Activated T-cell treated with anti-CD3 and anti-CD28 coated beads, Interleukin-2, amount 50 U/mL, for 4 hours (primary cell): ENCODE data around the gene ARHGAP32. TPM values are rescaled to one million over a fixed set of nuclear protein-coding genes. Genes with fewer than 3 reads are reported as not detected.

ENCODE experiments used
- ATAC-seq, 2 donors: fragments of 200-7000 bp; cut with Tn5 transposase; one replicate each; pipeline ENCODE4 v1.10.0; 2021
- DNase-seq: peaks from one replicate; pipeline ENCODE4 v3.0.0-alpha.2; 2020
- H3K27me3 Mint-ChIP-seq: one replicate; pipeline ENCODE4 v1.8.0; 2021; ENCODE audit warnings: low read depth, mixed read lengths
- H3K36me3 Mint-ChIP-seq: one replicate; pipeline ENCODE4 v1.8.0; 2022; ENCODE audit warnings: mixed read lengths; ENCODE audit not compliant: insufficient read depth
- H3K4me1 Mint-ChIP-seq: one replicate; pipeline ENCODE4 v1.8.0; 2021; ENCODE audit warnings: low read depth, mixed read lengths
- H3K4me3 Mint-ChIP-seq: one replicate; pipeline ENCODE4 v1.8.0; 2021; ENCODE audit warnings: mild to moderate bottlenecking, moderate library complexity, mixed read lengths
- H3K9me3 Mint-ChIP-seq: one replicate; pipeline ENCODE4 v1.8.0; 2021; ENCODE audit warnings: mixed read lengths
- total RNA-seq, 3 donors: library from RNA; stranded (reverse); gene quantifications; one replicate each; pipeline ENCODE4 v1.2.1, GENCODE V29; 2021

Gene ARHGAP32
- total RNA-seq, 3 donors from 2014 or later, result 2.2 to 4.2 (median 3.2) TPM

GRCh38 chr11:128941110-128941509 is 251.0 kb downstream of the ARHGAP32 start:
- no peaks in the 10 kb centered on the region for H3K9me3 Mint-ChIP-seq
- H3K36me3 Mint-ChIP-seq, result no peaks in the 10 kb centered on the region
- no peak for DNase-seq
- peaks cover 6% of the 10 kb centered on the region for H3K27me3 Mint-ChIP-seq
- no peak for ATAC-seq
- H3K4me3 Mint-ChIP-seq, result no peak overlapping the region
- H3K4me1 Mint-ChIP-seq, result no peaks in the 10 kb centered on the region

GRCh38 chr11:128940603-128941002 is 251.5 kb downstream of the ARHGAP32 start:
- no peak for ATAC-seq
- no peaks in the 10 kb centered on the region for H3K4me1 Mint-ChIP-seq

GRCh38 chr11:128940156-128940555 is 252.0 kb downstream of the ARHGAP32 start:
- ATAC-seq, result no peak
- H3K36me3 Mint-ChIP-seq, result no peaks in the 10 kb centered on the region
- no peak overlapping the region for H3K4me3 Mint-ChIP-seq
- H3K27me3 Mint-ChIP-seq, result peaks cover 3% of the 10 kb centered on the region
- no peaks in the 10 kb centered on the region for H3K9me3 Mint-ChIP-seq
- no peak for DNase-seq
- no peaks in the 10 kb centered on the region for H3K4me1 Mint-ChIP-seq

More at GRCh38 chr11:128940603-128941002, 251.5 kb downstream of the ARHGAP32 start:
- H3K36me3 Mint-ChIP-seq, result no peaks in the 10 kb centered on the region
- DNase-seq, result no peak
- H3K4me3 Mint-ChIP-seq, result no peak overlapping the region
- peaks cover 6% of the 10 kb centered on the region for H3K27me3 Mint-ChIP-seq
- no peaks in the 10 kb centered on the region for H3K9me3 Mint-ChIP-seq

GRCh38 chr11:128939591-128939990 is 252.5 kb downstream of the ARHGAP32 start:
- H3K36me3 Mint-ChIP-seq, result no peaks in the 10 kb centered on the region
- no peaks in the 10 kb centered on the region for H3K27me3 Mint-ChIP-seq
- ATAC-seq (no peak), DNase-seq (no peak)
- H3K9me3 Mint-ChIP-seq, result no peaks in the 10 kb centered on the region
- no peak overlapping the region for H3K4me3 Mint-ChIP-seq
- no peaks in the 10 kb centered on the region for H3K4me1 Mint-ChIP-seq

- no peaks in the 10 kb centered on the region for H3K4me1 Mint-ChIP-seq
- no peak for ATAC-seq
- no peaks in the 10 kb centered on the region for H3K36me3 Mint-ChIP-seq
- no peak overlapping the region for H3K4me3 Mint-ChIP-seq
- DNase-seq, result no peak
- H3K27me3 Mint-ChIP-seq, result no peaks in the 10 kb centered on the region
- H3K9me3 Mint-ChIP-seq, result no peaks in the 10 kb centered on the region
Observed at GRCh38 chr11:128938156-128938885, 253.8 kb downstream of the ARHGAP32 start.

GRCh38 chr11:128937480-128937879 is 254.6 kb downstream of the ARHGAP32 start:
- H3K36me3 Mint-ChIP-seq, result no peaks in the 10 kb centered on the region
- H3K9me3 Mint-ChIP-seq, result no peaks in the 10 kb centered on the region
- H3K4me3 Mint-ChIP-seq, result no peak overlapping the region
- DNase-seq (no peak), ATAC-seq (no peak)
- H3K4me1 Mint-ChIP-seq, result no peaks in the 10 kb centered on the region
- H3K27me3 Mint-ChIP-seq, result no peaks in the 10 kb centered on the region

GRCh38 chr11:128936606-128937251 is 255.4 kb downstream of the ARHGAP32 start:
- Mint-ChIP-seq H3K36me3 (no peaks in the 10 kb centered on the region), H3K4me3 (no peak overlapping the region), H3K9me3 (no peaks in the 10 kb centered on the region), H3K4me1 (no peaks in the 10 kb centered on the region), H3K27me3 (no peaks in the 10 kb centered on the region)
- no peak for DNase-seq
- no peak for ATAC-seq

GRCh38 chr11:128934926-128935325 is 257.2 kb downstream of the ARHGAP32 start:
- Mint-ChIP-seq H3K27me3 (peaks cover 3% of the 10 kb centered on the region), H3K36me3 (no peaks in the 10 kb centered on the region)

GRCh38 chr11:128934351-128934750 is 257.8 kb downstream of the ARHGAP32 start:
- no peaks in the 10 kb centered on the region for H3K9me3 Mint-ChIP-seq

More at GRCh38 chr11:128934926-128935325, 257.2 kb downstream of the ARHGAP32 start:
- no peaks in the 10 kb centered on the region for H3K9me3 Mint-ChIP-seq
- ATAC-seq (no peak), DNase-seq (no peak)
- no peaks in the 10 kb centered on the region for H3K4me1 Mint-ChIP-seq
- H3K4me3 Mint-ChIP-seq, result no peak overlapping the region

GRCh38 chr11:128933481-128934178 is 258.5 kb downstream of the ARHGAP32 start:
- ATAC-seq, result no peak
- Mint-ChIP-seq H3K9me3 (no peaks in the 10 kb centered on the region), H3K4me3 (no peak overlapping the region), H3K27me3 (peaks cover 6% of the 10 kb centered on the region), H3K4me1 (peaks cover 6% of the 10 kb centered on the region), H3K36me3 (no peaks in the 10 kb centered on the region)
- no peak for DNase-seq

More at GRCh38 chr11:128934351-128934750, 257.8 kb downstream of the ARHGAP32 start:
- Mint-ChIP-seq H3K36me3 (no peaks in the 10 kb centered on the region), H3K4me3 (no peak overlapping the region), H3K4me1 (peaks cover 3% of the 10 kb centered on the region), H3K27me3 (peaks cover 6% of the 10 kb centered on the region)
- DNase-seq (no peak), ATAC-seq (no peak)

GRCh38 chr11:128931668-128932067 is 260.5 kb downstream of the ARHGAP32 start:
- Mint-ChIP-seq H3K9me3 (no peaks in the 10 kb centered on the region), H3K36me3 (no peaks in the 10 kb centered on the region), H3K4me3 (no peak overlapping the region), H3K27me3 (peaks cover 8% of the 10 kb centered on the region), H3K4me1 (peaks cover 12% of the 10 kb centered on the region)
- ATAC-seq, result no peak
- no peak for DNase-seq

GRCh38 chr11:128931066-128931465 is 261.1 kb downstream of the ARHGAP32 start:
- H3K4me1 Mint-ChIP-seq, result peaks cover 12% of the 10 kb centered on the region
- ATAC-seq (no peak), DNase-seq (no peak)
- H3K36me3 Mint-ChIP-seq, result no peaks in the 10 kb centered on the region
- H3K27me3 Mint-ChIP-seq, result peaks cover 8% of the 10 kb centered on the region
- H3K4me3 Mint-ChIP-seq, result no peak overlapping the region
- no peaks in the 10 kb centered on the region for H3K9me3 Mint-ChIP-seq

GRCh38 chr11:128929991-128930390 is 262.1 kb downstream of the ARHGAP32 start:
- Mint-ChIP-seq H3K4me3 (no peak overlapping the region), H3K36me3 (no peaks in the 10 kb centered on the region), H3K27me3 (peaks cover 8% of the 10 kb centered on the region), H3K9me3 (no peaks in the 10 kb centered on the region), H3K4me1 (peaks cover 12% of the 10 kb centered on the region)
- no peak for DNase-seq
- ATAC-seq, result no peak

GRCh38 chr11:128929468-128929867 is 262.7 kb downstream of the ARHGAP32 start:
- ATAC-seq, result peak in 1 of 2 donors; percentile 27
- peaks cover 12% of the 10 kb centered on the region for H3K4me1 Mint-ChIP-seq
- no peak for DNase-seq
- H3K9me3 Mint-ChIP-seq, result no peaks in the 10 kb centered on the region
- H3K27me3 Mint-ChIP-seq, result peaks cover 8% of the 10 kb centered on the region
- peak overlapping the region; percentile 2 for H3K4me3 Mint-ChIP-seq
- no peaks in the 10 kb centered on the region for H3K36me3 Mint-ChIP-seq
